Mesenchymal stem cell (in vitro differentiated cells and primary cell): Measurements from ENCODE around the gene ETV6.
"Not testable (repeated sequence)": the region's sequence is repeated elsewhere in the genome, so short reads cannot be mapped to it uniquely, and the experiment has no call there.

Experiments used
- DNase-seq: peaks from one replicate; pipeline ENCODE4 v3.0.0-alpha.2; 2013
- H2AFZ ChIP-seq: one replicate; pipeline ENCODE4 v1.6.1; 2013; ENCODE audit warnings: low read depth, mild to moderate bottlenecking, control low read depth, inconsistent platforms, low read length, moderate library complexity
- H2AK5ac ChIP-seq: 2 replicates; pipeline ENCODE4 v1.6.1; 2013; ENCODE audit warnings: low read length, moderate library complexity, mild to moderate bottlenecking, inconsistent platforms; ENCODE audit not compliant: severe bottlenecking
- H2BK120ac ChIP-seq: one replicate; pipeline ENCODE4 v1.6.1; 2013; ENCODE audit warnings: low read depth, mild to moderate bottlenecking, inconsistent platforms, low read length, moderate library complexity
- H2BK12ac ChIP-seq, 2 experiments: one replicate each; pipeline ENCODE4 v1.6.1; 2013; ENCODE audit warnings: inconsistent platforms in 2 of 2, low read length in 2 of 2, mild to moderate bottlenecking in 2 of 2, moderate library complexity in 2 of 2, control low read depth in 1 of 2
- H2BK15ac ChIP-seq: one replicate; pipeline ENCODE4 v1.6.1; 2013; ENCODE audit warnings: mild to moderate bottlenecking, low read depth, inconsistent platforms; ENCODE audit not compliant: poor library complexity, severe bottlenecking
- H2BK5ac ChIP-seq: 2 replicates; pipeline ENCODE4 v1.6.1; 2013; ENCODE audit warnings: low read depth, mild to moderate bottlenecking, low read length, control low read depth, inconsistent platforms; ENCODE audit not compliant: poor library complexity, severe bottlenecking
- H3K14ac ChIP-seq, 2 experiments: one replicate each; pipeline ENCODE4 v1.6.1; 2013; ENCODE audit warnings: inconsistent platforms in 2 of 2, low read length in 2 of 2, control low read depth in 1 of 2, mild to moderate bottlenecking in 1 of 2, moderate library complexity in 1 of 2
- H3K18ac ChIP-seq, 2 experiments: one replicate each; pipeline ENCODE4 v1.6.1; 2013; ENCODE audit warnings: inconsistent platforms in 2 of 2, low read length in 2 of 2, control low read depth in 1 of 2, low read depth in 1 of 2, mild to moderate bottlenecking in 1 of 2
- H3K23ac ChIP-seq, 2 experiments: one replicate each; pipeline ENCODE4 v1.6.1; 2013; ENCODE audit warnings: inconsistent platforms in 2 of 2, low read length in 2 of 2, mild to moderate bottlenecking in 2 of 2, moderate library complexity in 2 of 2, control low read depth in 1 of 2
- H3K27ac ChIP-seq: 2 replicates; pipeline ENCODE4 v1.5.1; 2013; ENCODE audit warnings: mild to moderate bottlenecking, moderate library complexity, low read length, control low read depth, inconsistent platforms; ENCODE audit not compliant: poor library complexity, severe bottlenecking
- H3K27me3 ChIP-seq, 2 experiments: 2 replicates each; pipeline versions ENCODE4 v1.6.1 to v1.7.0; 2013; ENCODE audit warnings: low read length in 2 of 2, mild to moderate bottlenecking in 2 of 2, moderate library complexity in 2 of 2, control low read depth in 1 of 2, inconsistent platforms in 1 of 2; ENCODE audit not compliant: control insufficient read depth in 1 of 2, insufficient read depth in 1 of 2
- H3K36me3 ChIP-seq, 2 experiments: 2 replicates each; pipeline versions ENCODE4 v1.6.1 to v1.7.0; 2013; ENCODE audit warnings: low read length in 2 of 2, control low read depth in 1 of 2, inconsistent platforms in 1 of 2, low read depth in 1 of 2, mild to moderate bottlenecking in 1 of 2; ENCODE audit not compliant: insufficient read depth in 2 of 2, control insufficient read depth in 1 of 2
- H3K4ac ChIP-seq, 2 experiments: one replicate each; pipeline ENCODE4 v1.6.1; 2013; ENCODE audit warnings: inconsistent platforms in 2 of 2, low read length in 2 of 2, mild to moderate bottlenecking in 2 of 2, moderate library complexity in 2 of 2, control low read depth in 1 of 2, low read depth in 1 of 2
- H3K4me1 ChIP-seq: 2 replicates; pipeline ENCODE4 v1.6.1; 2013; ENCODE audit warnings: low read depth, low read length, control low read depth; ENCODE audit not compliant: control insufficient read depth, insufficient read depth
- H3K4me2 ChIP-seq: 2 replicates; pipeline ENCODE4 v1.6.1; 2013; ENCODE audit warnings: low read length, mild to moderate bottlenecking, inconsistent platforms; ENCODE audit not compliant: poor library complexity, severe bottlenecking
- H3K4me3 ChIP-seq, 2 experiments: 2 replicates each; pipeline versions ENCODE4 v1.5.1 to v1.7.0; 2013; ENCODE audit warnings: low read length in 2 of 2, mild to moderate bottlenecking in 2 of 2, control low read depth in 1 of 2, low read depth in 1 of 2; ENCODE audit not compliant: insufficient read depth in 1 of 2
- H3K79me1 ChIP-seq: replicated peaks from 2 replicates; pipeline ENCODE4 v1.6.1; 2013; ENCODE audit warnings: mild to moderate bottlenecking, control low read depth, low read length, inconsistent platforms; ENCODE audit not compliant: poor library complexity, severe bottlenecking
- H3K9ac ChIP-seq: 2 replicates; pipeline ENCODE4 v1.7.0; 2013; ENCODE audit warnings: mild to moderate bottlenecking, low read length, moderate library complexity
- H3K9me3 ChIP-seq: 2 replicates; pipeline ENCODE4 v1.7.0; 2013; ENCODE audit warnings: mild to moderate bottlenecking, low read length; ENCODE audit not compliant: control insufficient read depth
- H4K8ac ChIP-seq: one replicate; pipeline ENCODE4 v1.6.1; 2013; ENCODE audit warnings: inconsistent platforms, mild to moderate bottlenecking, low read length, moderate library complexity
- H4K91ac ChIP-seq: one replicate; pipeline ENCODE4 v1.6.1; 2013; ENCODE audit warnings: mild to moderate bottlenecking, low read length, inconsistent platforms
- WGBS: methylation state at CpG from one replicate; pipeline ENCODE4 v1.1.7; 2013; ENCODE audit warnings: mixed read lengths; 5-methylcytosine and 5-hydroxymethylcytosine counted together

ETV6 gene

DNA sequence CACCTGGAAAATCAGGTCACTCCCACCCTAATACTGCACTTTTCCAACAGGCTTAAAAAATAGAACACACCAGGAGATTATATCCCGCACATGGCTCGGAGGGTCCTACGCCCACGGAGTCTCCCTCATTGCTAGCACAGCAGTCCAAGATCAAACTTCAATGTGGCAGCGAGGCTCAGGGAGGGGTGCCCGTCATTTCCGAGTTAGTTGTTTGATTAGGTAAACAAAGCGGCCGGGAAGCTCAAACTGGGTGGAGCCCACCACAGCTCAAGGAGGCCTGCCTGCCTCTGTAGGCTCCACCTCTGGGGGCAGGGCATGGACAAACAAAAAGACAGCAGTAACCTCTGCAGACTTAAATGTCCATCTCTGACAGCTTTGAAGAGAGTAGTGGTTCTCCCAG is 259.9 kb downstream of the ETV6 start:
- not testable (repeated sequence) for H2BK120ac ChIP-seq, H3K18ac ChIP-seq

DNA sequence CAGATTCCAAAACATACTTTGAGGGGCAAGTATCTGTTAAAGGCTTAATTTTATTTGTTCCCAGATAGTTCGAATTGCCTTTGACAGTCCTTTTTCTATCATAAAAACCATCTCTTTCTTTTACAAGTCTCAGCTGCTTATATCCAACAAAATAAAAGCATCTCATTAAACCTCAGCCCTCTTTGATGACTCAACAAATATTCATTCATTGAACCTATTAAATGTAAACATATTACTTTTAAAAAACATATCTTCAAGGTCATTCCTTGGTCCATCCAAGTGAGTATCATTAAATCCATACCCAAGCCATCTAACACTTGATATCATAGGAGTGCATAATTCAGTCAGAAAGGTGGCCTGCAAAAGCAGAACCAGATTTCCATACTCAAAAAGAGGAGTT is 266.6 kb downstream of the ETV6 start:
- Histone ChIP-seq H3K4me3 (no peak overlapping the region), H3K9me3 (no peaks in the 10 kb centered on the region), H3K4me2 (no peak overlapping the region), H4K91ac (no peak overlapping the region), H2AFZ (no peak overlapping the region), H2BK12ac (no peak overlapping the region), H2BK15ac (no peak overlapping the region), H4K8ac (no peak overlapping the region), H3K4ac (no peak overlapping the region), H2BK120ac (no peak overlapping the region), H3K23ac (no peak overlapping the region), H3K79me1 (no peaks in the 10 kb centered on the region), H2BK5ac (no peak overlapping the region), H3K36me3 (no peaks in the 10 kb centered on the region), H3K9ac (no peak overlapping the region), H3K27me3 (peaks cover 0 to 13% of the 10 kb centered on the region in 2 experiments), H3K4me1 (no peaks in the 10 kb centered on the region), H3K27ac (no peak overlapping the region), H2AK5ac (no peak overlapping the region), H3K14ac (no peak overlapping the region), H3K18ac (no peak overlapping the region)
- WGBS: 94% methylated on average over 1 of the region's 1 CpG
- DNase-seq: no peak

More for the DNA sequence above, 259.9 kb downstream of the ETV6 start:
- not testable (repeated sequence) for H3K4me2 ChIP-seq, H2AFZ ChIP-seq, H2BK15ac ChIP-seq, H3K4me3 ChIP-seq, H2AK5ac ChIP-seq, H3K4me1 ChIP-seq, H3K9ac ChIP-seq, H4K91ac ChIP-seq, H4K8ac ChIP-seq, H3K4ac ChIP-seq, H3K36me3 ChIP-seq, H3K79me1 ChIP-seq, H3K27ac ChIP-seq, H2BK5ac ChIP-seq, H3K27me3 ChIP-seq, H3K14ac ChIP-seq, DNase-seq, H2BK12ac ChIP-seq, H3K23ac ChIP-seq
- WGBS: 87% methylated on average over 9 of the region's 9 CpGs
- peaks cover 11% of the 10 kb centered on the region for H3K9me3 ChIP-seq

DNA sequence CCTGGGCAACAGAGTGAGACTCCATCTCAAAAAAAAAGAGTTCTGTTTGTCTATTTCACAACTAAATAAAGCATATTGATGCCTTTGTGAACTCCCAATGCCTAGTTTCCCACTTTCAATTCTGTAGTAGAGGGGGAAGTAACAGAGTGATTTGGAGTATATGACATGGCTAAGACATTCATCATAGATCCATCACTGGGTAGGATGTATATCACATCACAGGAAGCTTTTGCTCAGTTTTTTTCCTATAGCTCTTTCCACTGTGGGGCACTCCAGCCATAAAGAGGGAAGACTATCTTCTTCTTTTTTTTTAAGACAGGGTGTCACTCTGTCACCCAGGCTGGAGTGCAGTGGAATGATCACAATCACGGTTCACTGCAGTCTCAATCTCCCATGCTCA is 267.3 kb downstream of the ETV6 start:
- H2BK120ac ChIP-seq: no peak overlapping the region
- H3K23ac ChIP-seq: no peak overlapping the region
- no peak overlapping the region for H2BK5ac ChIP-seq
- no peaks in the 10 kb centered on the region for H3K9me3 ChIP-seq
- no peak overlapping the region for H3K14ac ChIP-seq
- no peak overlapping the region for H2BK12ac ChIP-seq
- no peak overlapping the region for H3K4me3 ChIP-seq
- no peak for DNase-seq
- no peak overlapping the region for H2BK15ac ChIP-seq
- no peak overlapping the region for H3K4me2 ChIP-seq
- peaks cover 0 to 14% of the 10 kb centered on the region in 2 experiments for H3K27me3 ChIP-seq
- WGBS: 93% methylated on average over 1 of the region's 1 CpG
- H3K4ac ChIP-seq: no peak overlapping the region
- H4K91ac ChIP-seq: no peak overlapping the region
- H3K27ac ChIP-seq: no peak overlapping the region
- H3K18ac ChIP-seq: no peak overlapping the region
- no peaks in the 10 kb centered on the region for H3K4me1 ChIP-seq
- no peaks in the 10 kb centered on the region for H3K79me1 ChIP-seq
- no peaks in the 10 kb centered on the region for H3K36me3 ChIP-seq
- no peak overlapping the region for H3K9ac ChIP-seq
- no peak overlapping the region for H2AFZ ChIP-seq
- H4K8ac ChIP-seq: no peak overlapping the region
- no peak overlapping the region for H2AK5ac ChIP-seq

DNA sequence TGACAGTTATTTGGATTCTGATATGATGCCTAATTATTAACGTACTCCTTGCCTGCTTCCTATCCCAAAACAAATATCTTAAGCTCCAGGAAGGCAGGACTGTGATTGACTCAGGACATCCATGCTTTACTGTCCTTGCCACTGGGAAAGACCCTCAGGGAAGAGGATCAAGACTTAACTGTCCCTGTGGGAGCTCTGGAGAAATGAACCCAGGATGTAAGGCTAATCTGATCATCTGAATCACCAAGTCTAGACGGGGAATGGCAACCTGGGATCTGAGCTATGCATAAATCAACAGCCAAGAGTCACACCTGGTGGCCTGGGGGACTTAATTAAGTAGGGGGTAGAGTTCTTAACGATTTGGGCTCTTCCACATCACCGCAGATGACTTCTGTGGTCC is 268.0 kb downstream of the ETV6 start:
- H3K27me3 ChIP-seq: peaks cover 0 to 21% of the 10 kb centered on the region in 2 experiments
- H2BK15ac ChIP-seq: no peak overlapping the region
- H3K14ac ChIP-seq: no peak overlapping the region
- 67% methylated on average over 2 of the region's 4 CpGs for WGBS
- H2BK120ac ChIP-seq: no peak overlapping the region
- no peak overlapping the region for H2AFZ ChIP-seq
- no peak overlapping the region for H3K4me2 ChIP-seq
- H3K79me1 ChIP-seq: no peaks in the 10 kb centered on the region
- H3K4ac ChIP-seq: no peak overlapping the region
- H3K27ac ChIP-seq: no peak overlapping the region
- no peaks in the 10 kb centered on the region for H3K9me3 ChIP-seq
- no peaks in the 10 kb centered on the region for H3K36me3 ChIP-seq
- DNase-seq: no peak
- H3K4me1 ChIP-seq: no peaks in the 10 kb centered on the region
- H2BK5ac ChIP-seq: no peak overlapping the region
- no peak overlapping the region for H2AK5ac ChIP-seq
- H2BK12ac ChIP-seq: no peak overlapping the region
- H4K91ac ChIP-seq: no peak overlapping the region
- H3K4me3 ChIP-seq: no peak overlapping the region
- no peak overlapping the region for H3K9ac ChIP-seq
- H3K23ac ChIP-seq: no peak overlapping the region
- no peak overlapping the region for H4K8ac ChIP-seq
- H3K18ac ChIP-seq: no peak overlapping the region
